ENCODE measurements around the gene RUNDC1.

RUNDC1 gene

DNA sequence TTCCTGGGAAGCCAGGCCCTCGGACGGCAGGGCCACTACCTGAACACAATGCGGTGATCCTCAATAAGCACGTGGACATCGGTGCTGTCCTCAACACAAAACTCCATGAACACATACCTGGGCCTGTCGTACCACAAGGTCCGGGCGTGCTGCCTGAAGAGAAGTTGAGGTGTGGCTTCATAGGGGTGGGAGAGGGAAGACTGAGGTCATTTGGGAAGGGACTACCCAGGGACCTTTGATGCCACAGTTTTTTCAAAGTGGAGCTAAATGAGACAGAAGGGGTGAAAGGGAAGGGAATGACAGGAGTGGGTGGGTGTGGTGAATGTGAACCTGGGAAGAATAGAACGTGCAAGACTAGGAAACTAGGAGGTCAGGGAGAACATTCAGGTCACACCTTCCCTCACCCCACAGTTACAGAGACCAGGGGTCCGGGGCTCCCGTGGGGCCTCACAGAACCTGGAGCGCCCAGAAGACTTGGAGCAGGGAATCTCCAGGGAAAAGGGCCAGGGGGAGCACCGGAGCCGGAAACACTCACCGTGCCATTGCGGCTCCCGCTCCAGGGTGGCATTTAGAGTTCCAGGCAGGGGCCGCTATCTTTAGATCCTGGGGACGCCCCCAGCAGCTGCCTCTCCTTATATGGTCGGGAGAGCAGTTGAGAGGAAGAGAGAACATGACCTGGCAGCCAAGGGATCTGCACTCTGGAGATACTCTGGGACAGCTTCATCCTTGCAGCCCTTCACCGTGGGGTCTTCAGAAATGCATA is 673 bp upstream of the RUNDC1 start, which contains the start of gene PTGES3L:
Gene PTGES3L (minus strand): TSS at position 570 of the 763 bp plus-strand sequence. CDS start 27 bp downstream, at position 543.
- TF ChIP-seq, protein P1, sequence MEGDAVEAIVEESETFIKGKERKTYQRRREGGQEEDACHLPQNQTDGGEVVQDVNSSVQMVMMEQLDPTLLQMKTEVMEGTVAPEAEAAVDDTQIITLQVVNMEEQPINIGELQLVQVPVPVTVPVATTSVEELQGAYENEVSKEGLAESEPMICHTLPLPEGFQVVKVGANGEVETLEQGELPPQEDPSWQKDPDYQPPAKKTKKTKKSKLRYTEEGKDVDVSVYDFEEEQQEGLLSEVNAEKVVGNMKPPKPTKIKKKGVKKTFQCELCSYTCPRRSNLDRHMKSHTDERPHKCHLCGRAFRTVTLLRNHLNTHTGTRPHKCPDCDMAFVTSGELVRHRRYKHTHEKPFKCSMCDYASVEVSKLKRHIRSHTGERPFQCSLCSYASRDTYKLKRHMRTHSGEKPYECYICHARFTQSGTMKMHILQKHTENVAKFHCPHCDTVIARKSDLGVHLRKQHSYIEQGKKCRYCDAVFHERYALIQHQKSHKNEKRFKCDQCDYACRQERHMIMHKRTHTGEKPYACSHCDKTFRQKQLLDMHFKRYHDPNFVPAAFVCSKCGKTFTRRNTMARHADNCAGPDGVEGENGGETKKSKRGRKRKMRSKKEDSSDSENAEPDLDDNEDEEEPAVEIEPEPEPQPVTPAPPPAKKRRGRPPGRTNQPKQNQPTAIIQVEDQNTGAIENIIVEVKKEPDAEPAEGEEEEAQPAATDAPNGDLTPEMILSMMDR (IDR thresholded peaks at IDR 0.05; ENCODE audit: low read depth, low read length), result no peak
- peak; percentile 45 to 49 for DNase-seq (ENCODE audit: low read depth in 2 of 2)
- peak within 1 kb of the TSS; percentile 77 to 93 for H3K4me3 ChIP-seq (replicated peaks in 1 of 2; ENCODE audit: low read depth in 2 of 2, low read length in 2 of 2)

DNA sequence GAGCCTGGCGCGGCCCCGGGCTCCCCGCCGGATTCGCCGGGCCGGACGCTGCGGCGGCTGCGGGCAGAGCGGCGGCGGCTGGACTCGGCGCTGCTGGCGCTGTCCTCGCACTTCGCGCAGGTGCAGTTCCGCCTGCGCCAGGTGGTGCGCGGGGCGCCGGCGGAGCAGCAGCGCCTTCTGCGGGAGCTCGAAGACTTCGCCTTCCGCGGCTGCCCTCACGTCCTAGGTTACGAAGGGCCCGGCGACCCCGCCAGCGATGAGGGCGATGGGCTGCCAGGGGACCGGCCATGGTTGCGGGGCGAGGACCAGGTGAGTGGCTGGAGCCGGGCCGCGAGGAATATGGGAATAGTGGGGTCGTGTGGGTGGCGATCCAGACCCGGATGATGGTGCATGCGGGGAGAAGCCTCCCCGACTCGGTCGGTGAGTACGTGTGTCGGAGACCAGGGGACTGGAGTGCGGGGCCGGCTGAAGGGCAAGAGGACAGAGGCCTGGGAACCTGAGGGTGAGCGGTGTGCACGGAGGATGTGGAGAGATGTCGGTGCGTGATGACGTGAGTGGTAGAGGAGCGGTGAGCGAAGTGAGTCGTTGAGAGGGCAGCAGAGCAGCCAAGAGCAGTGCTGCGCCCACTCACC is 517 bp downstream of the RUNDC1 start:
- TF ChIP-seq, protein P1 (IDR thresholded peaks at IDR 0.05; ENCODE audit: low read depth, low read length), result no peak
- peak overlapping the region; percentile 77 to 93 for H3K4me3 ChIP-seq (replicated peaks in 1 of 2; ENCODE audit: low read depth in 2 of 2, low read length in 2 of 2)
- peak; percentile 53 to 59 for DNase-seq (ENCODE audit: low read depth in 2 of 2)

DNA sequence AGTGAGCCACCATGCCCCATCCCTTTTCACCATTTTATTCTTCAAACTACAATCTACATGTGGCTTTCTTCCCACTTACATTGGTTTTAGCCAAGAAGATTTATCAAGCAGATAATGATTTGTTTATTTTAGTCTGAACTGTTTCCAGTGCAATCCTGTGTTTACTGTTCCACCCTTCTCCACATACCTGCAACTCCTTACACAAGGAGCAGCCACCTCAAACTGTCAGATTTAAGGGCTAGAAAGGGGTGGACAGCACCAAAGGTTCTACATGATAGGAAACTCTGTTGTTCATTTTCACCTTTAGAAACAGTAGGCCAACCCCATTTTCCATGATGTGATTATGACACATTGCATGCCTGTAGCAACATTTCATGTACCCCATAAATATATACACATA is 1.9 kb downstream of the RUNDC1 start:
- TF ChIP-seq, protein P1 (IDR thresholded peaks at IDR 0.05; ENCODE audit: low read depth, low read length), result no peak
- H3K4me3 ChIP-seq (replicated peaks in 1 of 2; ENCODE audit: low read depth in 2 of 2, low read length in 2 of 2), result no peak overlapping the region
- DNase-seq (ENCODE audit: low read depth in 2 of 2), result no peak

DNA sequence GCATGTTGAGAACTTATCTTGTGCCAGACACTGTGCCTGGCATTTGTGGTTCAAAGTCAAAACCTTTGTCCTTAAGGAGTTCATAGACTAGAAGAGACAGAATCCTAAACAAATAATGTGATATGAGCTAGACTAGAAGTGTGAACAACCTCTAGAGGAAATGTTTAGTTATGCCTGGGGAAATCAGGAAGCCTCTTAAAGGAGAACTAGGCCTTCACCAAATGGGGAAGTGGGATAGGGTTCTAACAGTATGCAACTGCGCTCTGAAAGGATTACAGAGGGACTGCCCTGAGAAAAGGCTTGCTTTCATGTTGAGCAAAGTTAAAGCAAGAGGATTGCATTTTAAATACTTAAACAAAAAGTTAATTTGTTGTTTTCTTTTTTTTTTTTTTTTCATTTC is 4.9 kb downstream of the RUNDC1 start:
- no peak for DNase-seq (ENCODE audit: low read depth in 2 of 2)
- H3K4me3 ChIP-seq (replicated peaks in 1 of 2; ENCODE audit: low read depth in 2 of 2, low read length in 2 of 2), result no peak overlapping the region
- TF ChIP-seq, protein P1 (IDR thresholded peaks at IDR 0.05; ENCODE audit: low read depth, low read length), result no peak

DNA sequence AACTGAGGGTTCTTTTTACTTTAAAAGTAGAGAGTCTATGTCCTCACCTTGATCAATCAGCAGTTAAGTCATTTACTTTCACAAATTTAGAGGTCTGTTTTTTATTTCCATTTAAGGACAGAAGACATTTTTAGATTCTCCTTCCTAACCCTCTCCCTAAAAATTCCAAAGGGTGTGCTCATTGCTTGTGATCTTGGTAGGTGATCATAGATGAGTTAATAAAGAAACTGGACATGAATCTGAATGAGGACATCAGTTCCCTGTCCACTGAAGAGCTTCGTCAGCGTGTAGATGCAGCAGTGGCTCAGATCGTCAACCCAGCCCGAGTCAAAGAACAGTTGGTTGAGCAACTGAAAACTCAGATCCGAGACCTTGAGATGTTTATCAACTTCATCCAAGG is 8.8 kb downstream of the RUNDC1 start:
- peak in 1 of 2 donors; percentile 36 for DNase-seq (ENCODE audit: low read depth in 2 of 2)
- no peak overlapping the region for H3K4me3 ChIP-seq (replicated peaks in 1 of 2; ENCODE audit: low read depth in 2 of 2, low read length in 2 of 2)
- TF ChIP-seq, protein P1 (IDR thresholded peaks at IDR 0.05; ENCODE audit: low read depth, low read length), result no peak

DNA sequence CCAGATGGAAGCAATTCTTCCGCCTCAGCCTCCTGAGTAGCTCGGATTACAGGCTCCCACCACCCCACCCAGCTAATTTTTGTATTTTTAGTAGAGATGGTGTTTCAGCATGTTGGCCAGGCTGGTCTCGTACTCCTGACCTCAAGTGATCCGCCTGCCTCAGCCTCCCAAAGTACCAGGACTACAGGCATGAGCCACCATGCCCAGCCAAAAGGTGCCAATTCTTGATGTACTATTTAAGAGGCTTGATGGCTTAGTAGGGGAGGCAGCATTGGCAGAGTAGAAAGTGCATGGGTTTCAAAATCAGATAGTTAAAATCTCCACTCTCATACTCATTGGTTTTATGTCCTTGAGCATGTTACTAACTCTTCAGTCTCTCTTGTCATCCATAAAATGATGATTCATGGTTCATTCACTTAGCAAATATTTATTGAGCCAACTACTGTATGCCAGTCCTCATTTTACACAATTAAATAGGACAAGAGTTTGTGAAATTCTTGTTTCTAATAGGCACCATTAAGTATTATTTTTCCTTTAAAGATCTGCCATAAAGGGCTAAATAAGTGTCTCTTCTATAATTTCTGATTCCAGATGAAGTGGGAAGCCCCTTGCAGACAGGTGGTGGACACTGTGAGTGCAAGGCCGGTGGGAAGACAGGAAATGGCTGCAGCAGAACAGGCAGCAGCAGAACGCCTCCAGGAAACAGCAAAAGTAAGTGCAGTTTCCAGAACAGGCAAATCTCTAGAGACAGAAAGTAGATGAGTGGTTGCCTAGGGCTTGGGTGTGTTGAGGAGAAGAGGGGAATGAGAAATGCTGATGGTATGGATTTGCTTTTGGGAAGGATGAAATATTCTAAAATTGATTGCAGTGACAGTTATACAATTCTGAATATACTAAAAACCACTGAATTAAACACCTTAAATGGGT is 9.6 kb downstream of the RUNDC1 start:
- H3K4me3 ChIP-seq (replicated peaks in 1 of 2; ENCODE audit: low read depth in 2 of 2, low read length in 2 of 2), result no peak overlapping the region
- TF ChIP-seq, protein P1 (IDR thresholded peaks at IDR 0.05; ENCODE audit: low read depth, low read length), result no peak
- peak in 1 of 2 donors; percentile 76 for DNase-seq (ENCODE audit: low read depth in 2 of 2)
